ENCODE results near the gene PTPRN2. TPM values are rescaled to one million over a fixed set of nuclear protein-coding genes. Genes with fewer than 3 reads are reported as not detected.

Gene PTPRN2
- total and polyA plus RNA-seq, 2 of the 13 experiments (the other 11 are each of a cell fraction or from before 2014, with no cell fraction given) = 2.5 to 24.2 TPM

GRCh38 chr7:158030566-158030965 is 557.1 kb downstream of the PTPRN2 start:
- no peak overlapping the region for H3K4me3 ChIP-seq (replicated peaks in 1 of 3; ENCODE audit: insufficient read depth in 1 of 3, low read depth in 2 of 3, low read length in 3 of 3)
- no peak overlapping the region for H3K4me2 ChIP-seq (ENCODE audit: low read depth, low read length)
- ATAC-seq = no peak
- intact Hi-C loops (cut with micrococcal nuclease; ENCODE audit: unreplicated experiment) (no loop called here), in situ Hi-C loops (cut with HindIII; ENCODE audit: extremely low pct_ligation_motif_present, low pct_unique_long_range_greater_than_20kb) (no loop called here)
- ChIA-PET POLR2A (no interaction called here), CTCF (ENCODE audit: low intra/inter-chr PET ratio, low total read pairs) (no interaction called here)
- H3K27ac ChIP-seq (ENCODE audit: extremely low read length, insufficient read depth, low read length) = no peak overlapping the region
- WGBS (ENCODE audit: low lambda C conversion rate) = 60% methylated on average over 10 of the region's 11 CpGs
- H3K27me3 ChIP-seq (ENCODE audit: control insufficient read depth in 1 of 2, insufficient read depth in 2 of 2, low read length in 2 of 2) = peaks cover 0 to 3% of the 10 kb centered on the region in 2 experiments; a peak in 1 of 5 replicates
- peaks cover 42% of the 10 kb centered on the region for H3K4me1 ChIP-seq (ENCODE audit: insufficient read depth, low read length)
- no peak for DNase-seq (ENCODE audit: low spot score)
- TF ChIP-seq ZNF780A (CRISPR knock-in tag; IDR thresholded peaks at IDR 0.05) = no peak
- TF ChIP-seq ZNF773 (CRISPR knock-in tag; IDR thresholded peaks at IDR 0.05; ENCODE audit: borderline replicate concordance) = no peak
- no peak for TF ChIP-seq SOX5 (CRISPR knock-in tag; IDR thresholded peaks at IDR 0.05; ENCODE audit: borderline replicate concordance)
- no peak for TF ChIP-seq SRF (IDR thresholded peaks at IDR 0.05; ENCODE audit: low read depth, low read length)
- TF ChIP-seq MIXL1 (CRISPR knock-in tag; IDR thresholded peaks at IDR 0.05) = no peak
- no peak for TF ChIP-seq PRMT3 (CRISPR knock-in tag; IDR thresholded peaks at IDR 0.05; ENCODE audit: borderline replicate concordance, low read depth)
- TF ChIP-seq THAP9 (CRISPR knock-in tag; IDR thresholded peaks at IDR 0.05; ENCODE audit: borderline replicate concordance) = no peak
- TF ChIP-seq KLF6 (CRISPR knock-in tag; IDR thresholded peaks at IDR 0.05) = no peak
- no peak for TF ChIP-seq MYC (CRISPR knock-in tag; IDR thresholded peaks at IDR 0.05; ENCODE audit: borderline replicate concordance)
- no peak for TF ChIP-seq EEA1 (CRISPR knock-in tag; IDR thresholded peaks at IDR 0.05; ENCODE audit: borderline replicate concordance)
- TF ChIP-seq, protein P1, sequence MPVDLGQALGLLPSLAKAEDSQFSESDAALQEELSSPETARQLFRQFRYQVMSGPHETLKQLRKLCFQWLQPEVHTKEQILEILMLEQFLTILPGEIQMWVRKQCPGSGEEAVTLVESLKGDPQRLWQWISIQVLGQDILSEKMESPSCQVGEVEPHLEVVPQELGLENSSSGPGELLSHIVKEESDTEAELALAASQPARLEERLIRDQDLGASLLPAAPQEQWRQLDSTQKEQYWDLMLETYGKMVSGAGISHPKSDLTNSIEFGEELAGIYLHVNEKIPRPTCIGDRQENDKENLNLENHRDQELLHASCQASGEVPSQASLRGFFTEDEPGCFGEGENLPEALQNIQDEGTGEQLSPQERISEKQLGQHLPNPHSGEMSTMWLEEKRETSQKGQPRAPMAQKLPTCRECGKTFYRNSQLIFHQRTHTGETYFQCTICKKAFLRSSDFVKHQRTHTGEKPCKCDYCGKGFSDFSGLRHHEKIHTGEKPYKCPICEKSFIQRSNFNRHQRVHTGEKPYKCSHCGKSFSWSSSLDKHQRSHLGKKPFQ (CRISPR knock-in tag; IDR thresholded peaks at IDR 0.05; ENCODE audit: insufficient replicate concordance) = no peak
- no peak for TF ChIP-seq ARHGAP35 (CRISPR knock-in tag; IDR thresholded peaks at IDR 0.05; ENCODE audit: borderline replicate concordance)
- no peak for TF ChIP-seq ZNF768 (CRISPR knock-in tag; IDR thresholded peaks at IDR 0.05)
- TF ChIP-seq ZC3H4 (CRISPR knock-in tag; IDR thresholded peaks at IDR 0.05; ENCODE audit: borderline replicate concordance) = no peak
- no peak for TF ChIP-seq HNF4G (IDR thresholded peaks at IDR 0.05; ENCODE audit: borderline replicate concordance, low read depth, low read length)
- TF ChIP-seq HNF4G (CRISPR knock-in tag; IDR thresholded peaks at IDR 0.05; ENCODE audit: borderline replicate concordance, low read depth) = no peak
- no peaks in the 10 kb centered on the region for H3K36me3 ChIP-seq (replicated peaks in 1 of 2; ENCODE audit: control insufficient read depth in 1 of 2, insufficient read depth in 2 of 2, low read length in 2 of 2)
- no peaks in the 10 kb centered on the region for H3K9me3 ChIP-seq (ENCODE audit: low read length)
- no peak overlapping the region for H3K9ac ChIP-seq (ENCODE audit: insufficient read depth, low read depth, low read length)
- BruUV-seq (replicated peaks) = no TSS peak
- FAIRE-seq = no peak
- peaks cover 12% of the 10 kb centered on the region; the same call in 1 of the 2 replicates for H4K20me1 ChIP-seq (ENCODE audit: insufficient read depth, low read length)
- no peak overlapping the region for H2AFZ ChIP-seq (ENCODE audit: low read length)
- no peaks in the 10 kb centered on the region for H3K79me2 ChIP-seq (ENCODE audit: insufficient read depth, low read length)
